DMS53 treated with DMSO at 0.1 percent for 48 hours (cell line): ENCODE results near the gene VAMP2.

Source experiments
- DNase-seq: peaks from one replicate; lab custom pipeline; 2025; ENCODE audit not compliant: unreplicated experiment; lab: John Stamatoyannopoulos, UW

Gene VAMP2

GRCh38 chr17:8123695-8124349 lies 38.9 kb downstream of the VAMP2 start, which contains the start of gene HES7:
TSS of gene HES7 (minus strand) at chr17:8124106. CDS start at chr17:8124084, 22 bp downstream.
- DNase-seq, result peak; percentile 65

GRCh38 chr17:8122924-8123694 lies 39.6 kb downstream of the VAMP2 start:
- DNase-seq, result peak; percentile 62

- peak; percentile 61 for DNase-seq
Observed at GRCh38 chr17:8122422-8122923, 40.3 kb downstream of the VAMP2 start.

GRCh38 chr17:8121681-8122421 lies 40.9 kb downstream of the VAMP2 start:
- peak; percentile 69 for DNase-seq

GRCh38 chr17:8121407-8121680 lies 41.4 kb downstream of the VAMP2 start:
- no peak for DNase-seq

- peak; percentile 94 for DNase-seq
Observed at GRCh38 chr17:8120520-8121406, 42.0 kb downstream of the VAMP2 start.

- DNase-seq, result peak; percentile 98
Observed at GRCh38 chr17:8119581-8120519, 42.9 kb downstream of the VAMP2 start.

GRCh38 chr17:8118769-8119580 lies 43.8 kb downstream of the VAMP2 start:
- DNase-seq, result peak; percentile 92

GRCh38 chr17:8117980-8118768 lies 44.6 kb downstream of the VAMP2 start, which contains the start of gene ALOXE3:
TSS of gene ALOXE3 (minus strand) at chr17:8118514. CDS start at chr17:8117990, 524 bp downstream.
- DNase-seq, result peak; percentile 76

- no peak for DNase-seq
Observed at GRCh38 chr17:8117367-8117979, 45.3 kb downstream of the VAMP2 start.

GRCh38 chr17:8116776-8117175 lies 46.0 kb downstream of the VAMP2 start:
- DNase-seq, result no peak

GRCh38 chr17:8110907-8111306 lies 51.8 kb downstream of the VAMP2 start:
- DNase-seq, result no peak

GRCh38 chr17:8110456-8110804 lies 52.3 kb downstream of the VAMP2 start:
- DNase-seq, result no peak

- peak; percentile 60 for DNase-seq
Observed at GRCh38 chr17:8109661-8110455, 52.9 kb downstream of the VAMP2 start.
